Hematopoietic multipotent progenitor cell treated with erythropoietin and hydrocortisone succinate and interleukin-3 and kit ligand, for 4 days (in vitro differentiated cells): ENCODE data around the gene RRBP1.

Source experiments
- DNase-seq: peaks from one replicate; pipeline ENCODE4 v3.0.0-alpha.2; 2015

The RRBP1 gene

DNA sequence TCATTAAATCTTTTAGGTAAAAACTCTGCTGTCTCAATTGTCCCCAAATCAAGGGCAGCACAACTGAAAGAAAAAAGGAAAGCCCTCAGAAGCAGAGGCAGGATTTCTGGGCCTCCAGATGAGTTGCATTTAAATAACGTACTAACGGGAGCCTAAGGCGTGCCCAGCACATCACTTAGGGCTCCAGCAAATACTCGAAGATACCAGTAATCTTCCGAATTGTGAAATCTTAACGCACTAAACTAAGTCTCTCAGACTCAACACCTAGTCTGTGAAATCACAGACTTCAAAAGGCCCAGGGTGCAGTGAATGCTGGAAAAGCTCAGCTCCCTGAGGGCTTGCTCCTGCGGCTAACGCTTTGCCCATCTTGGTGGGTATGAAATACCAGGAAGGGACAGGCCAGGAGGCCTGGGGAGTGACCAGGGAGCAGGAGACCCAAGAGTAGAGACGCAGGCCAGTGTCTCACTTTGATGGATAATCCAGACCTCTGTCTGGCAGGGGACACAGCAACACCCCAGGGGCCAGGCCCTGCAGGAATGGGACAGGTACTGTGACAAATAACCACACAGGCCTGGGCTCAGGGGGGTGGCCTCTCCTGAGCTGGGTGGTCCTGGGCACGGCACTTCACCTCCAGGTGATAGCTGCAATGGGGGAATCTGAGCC, 36.4 kb downstream of the RRBP1 start:
- DNase-seq, result no peak

DNA sequence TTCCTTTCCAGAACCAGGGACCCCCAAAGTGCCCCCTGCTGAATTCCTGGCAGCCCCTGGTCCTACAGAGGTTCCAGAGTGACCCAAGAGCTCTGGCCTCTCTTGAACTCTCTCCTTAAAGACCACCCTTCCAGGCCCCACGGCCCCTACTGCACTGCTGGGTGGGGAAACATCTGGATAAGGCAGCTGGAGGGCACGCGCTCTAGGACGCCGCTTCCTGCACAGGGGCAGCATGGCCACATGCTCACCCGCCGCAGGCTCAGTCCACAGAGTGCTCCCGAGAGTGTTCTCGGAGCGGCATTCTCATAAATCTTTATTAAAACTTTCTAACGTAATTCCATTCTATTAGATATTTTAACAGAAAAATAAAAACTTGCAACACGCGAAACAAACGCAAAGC, 37.0 kb downstream of the RRBP1 start:
- no peak for DNase-seq

GRCh38 chr20:17644451-17644850, 37.6 kb downstream of the RRBP1 start:
- DNase-seq, result no peak

DNA sequence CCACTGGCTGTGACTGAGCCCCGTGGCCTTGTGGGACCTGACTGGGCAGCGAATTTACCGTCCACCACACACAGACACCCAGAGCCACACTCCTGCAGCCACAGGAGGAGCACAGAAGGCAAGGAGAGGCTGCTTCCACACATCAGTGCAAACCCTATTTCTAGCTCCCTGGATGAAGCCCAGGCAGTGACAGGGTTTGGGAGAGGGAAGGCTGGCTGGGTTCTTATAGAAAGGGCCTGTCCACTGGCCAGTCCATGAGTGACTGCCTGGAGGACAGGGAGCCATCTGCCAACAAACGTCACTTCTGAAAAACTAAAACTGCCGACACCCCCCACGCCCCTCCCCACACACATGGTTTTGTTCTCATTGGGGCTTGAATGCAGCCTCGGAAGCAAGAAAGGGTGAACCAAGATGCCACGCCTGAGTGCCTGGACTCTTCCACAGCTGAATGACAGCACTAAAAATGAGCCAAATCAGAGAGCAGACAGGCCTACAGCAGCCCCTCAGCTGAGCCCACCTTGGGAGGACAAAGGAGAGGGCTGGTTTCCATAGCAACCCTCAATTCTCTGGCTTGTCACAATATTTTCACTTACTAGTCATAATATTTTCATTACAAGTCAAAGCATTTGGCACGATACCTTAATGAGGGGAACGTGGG, 38.4 kb downstream of the RRBP1 start:
- no peak for DNase-seq

- DNase-seq, result no peak
These were observed 39.4 kb downstream of the RRBP1 start for GRCh38 chr20:17642404-17643269.

GRCh38 chr20:17641993-17642392, 40.0 kb downstream of the RRBP1 start:
- DNase-seq, result no peak

DNA sequence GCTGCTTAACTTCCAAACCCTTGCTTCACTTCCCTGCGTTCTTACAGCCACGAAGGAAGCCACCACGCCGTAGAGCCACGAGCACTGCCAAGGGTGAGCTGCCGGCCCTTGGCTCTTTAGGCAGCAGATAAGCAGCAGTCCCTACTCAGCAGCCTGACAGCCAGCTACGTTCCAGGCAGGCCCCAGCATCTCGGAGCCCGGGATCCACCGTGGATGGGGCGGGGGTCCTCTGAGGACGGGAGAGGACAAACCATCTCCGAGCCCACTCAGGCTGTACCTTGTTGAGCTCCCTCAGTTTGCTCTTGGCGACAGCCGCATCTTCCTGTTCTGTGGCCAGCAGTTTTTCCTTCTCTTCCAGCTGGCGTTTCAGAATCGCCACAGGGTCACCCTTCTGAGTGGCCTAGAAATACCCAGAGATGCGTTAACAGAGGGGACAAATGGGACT, 40.5 kb downstream of the RRBP1 start:
- no peak for DNase-seq

- no peak for DNase-seq
These were observed 41.1 kb downstream of the RRBP1 start for GRCh38 chr20:17640875-17641378.

DNA sequence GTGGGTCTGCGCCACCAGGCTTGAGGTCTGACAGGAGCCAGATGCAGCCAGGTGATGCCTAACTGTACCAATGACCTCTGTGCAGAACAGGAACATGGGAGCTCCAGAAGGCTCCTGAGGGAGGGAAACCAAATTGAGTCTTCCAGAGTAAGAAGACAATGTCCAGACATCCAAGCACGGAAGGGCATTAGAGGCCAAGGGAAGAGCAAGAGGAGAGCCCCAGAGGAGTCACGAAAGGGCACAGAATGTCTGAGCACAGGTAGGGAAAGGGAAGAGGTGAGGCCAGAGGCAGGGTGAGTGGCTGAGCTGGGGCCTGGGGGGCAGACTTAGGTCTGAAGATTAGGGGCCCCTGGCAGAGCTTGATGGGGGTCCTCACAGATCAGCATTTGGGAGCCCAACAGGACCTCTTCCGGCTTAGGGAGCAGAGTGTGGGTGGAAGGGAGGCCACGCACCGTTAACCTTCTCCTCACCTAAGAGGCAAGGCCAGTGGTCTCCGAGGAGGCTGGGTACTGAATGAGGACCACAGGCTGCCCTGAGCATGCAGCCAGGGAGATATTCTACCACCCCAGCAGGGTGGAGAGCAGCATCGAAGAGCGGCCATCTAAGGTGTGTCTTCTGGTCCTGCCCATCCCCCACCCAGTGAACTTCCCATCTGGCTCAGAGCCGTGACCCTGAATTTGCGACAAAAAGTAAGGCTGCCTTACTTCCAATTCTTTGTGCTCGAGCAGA, 41.7 kb downstream of the RRBP1 start:
- no peak for DNase-seq

GRCh38 chr20:17638835-17639407, 43.1 kb downstream of the RRBP1 start:
- no peak for DNase-seq

GRCh38 chr20:17637985-17638640, 43.9 kb downstream of the RRBP1 start:
- no peak for DNase-seq

DNA sequence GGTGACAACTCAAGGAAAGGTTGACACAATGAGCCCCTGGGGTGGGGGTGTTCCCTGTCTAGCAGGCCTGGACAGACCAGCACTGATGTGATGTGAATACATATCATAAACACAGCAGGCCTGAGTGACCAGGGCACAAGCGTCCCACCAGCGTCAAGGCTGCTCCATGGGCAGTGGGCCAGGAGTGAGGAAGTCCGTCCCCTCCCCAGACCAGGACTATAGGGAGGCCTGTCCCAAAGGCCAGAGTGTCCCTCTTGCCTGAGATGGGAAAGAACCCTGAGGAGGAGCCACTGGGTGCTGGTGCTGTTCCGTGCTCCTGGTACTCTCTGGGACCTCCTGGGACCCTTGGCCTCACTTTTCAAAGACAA, 44.6 kb downstream of the RRBP1 start:
- DNase-seq, result no peak

DNA sequence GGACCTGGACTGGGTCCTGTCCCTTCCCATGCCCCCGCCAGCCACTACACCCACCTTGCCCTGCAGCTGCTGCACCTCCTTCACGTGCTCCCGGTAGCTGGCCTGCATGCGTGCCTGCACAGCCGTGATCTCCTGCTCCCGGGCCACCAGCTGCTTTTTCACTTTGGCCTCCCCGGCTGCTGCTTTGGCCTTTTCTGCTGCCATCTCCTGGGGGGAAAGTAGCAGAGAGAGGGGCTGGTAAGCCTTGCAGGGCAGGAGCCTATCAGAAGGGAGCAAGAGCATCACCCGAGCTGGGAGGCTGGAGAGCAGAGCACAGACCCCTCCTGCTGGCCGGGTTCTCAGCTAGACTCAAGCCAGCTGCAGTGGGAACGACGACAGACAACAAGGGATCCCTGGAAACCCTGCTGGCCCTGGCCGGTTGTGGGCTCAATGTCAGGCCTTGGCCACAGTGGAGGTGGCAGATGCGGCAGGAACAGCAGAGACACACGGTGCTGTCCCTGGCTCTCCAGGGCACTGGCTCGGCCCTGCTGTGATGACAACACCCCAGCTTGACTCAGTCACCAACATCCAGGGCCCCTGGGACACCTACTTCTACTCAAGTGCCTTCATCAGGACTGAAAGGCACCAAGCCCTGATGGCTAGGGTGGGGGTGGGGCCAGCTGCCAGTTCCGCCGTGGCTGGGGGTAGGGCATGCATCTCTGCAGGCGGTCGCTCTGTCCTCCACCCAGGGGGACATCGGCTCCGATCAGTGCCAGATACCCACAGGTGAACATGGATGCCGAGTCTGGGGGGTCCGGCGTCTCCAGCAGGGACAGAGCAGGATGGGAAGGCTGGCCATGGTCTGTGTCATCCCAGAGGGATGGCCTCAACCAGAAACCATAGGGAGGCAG, 45.3 kb downstream of the RRBP1 start:
- no peak for DNase-seq

GRCh38 chr20:17635332-17636244, 46.5 kb downstream of the RRBP1 start:
- no peak for DNase-seq

GRCh38 chr20:17634661-17635331, 47.2 kb downstream of the RRBP1 start:
- peak; percentile 67 for DNase-seq

DNA sequence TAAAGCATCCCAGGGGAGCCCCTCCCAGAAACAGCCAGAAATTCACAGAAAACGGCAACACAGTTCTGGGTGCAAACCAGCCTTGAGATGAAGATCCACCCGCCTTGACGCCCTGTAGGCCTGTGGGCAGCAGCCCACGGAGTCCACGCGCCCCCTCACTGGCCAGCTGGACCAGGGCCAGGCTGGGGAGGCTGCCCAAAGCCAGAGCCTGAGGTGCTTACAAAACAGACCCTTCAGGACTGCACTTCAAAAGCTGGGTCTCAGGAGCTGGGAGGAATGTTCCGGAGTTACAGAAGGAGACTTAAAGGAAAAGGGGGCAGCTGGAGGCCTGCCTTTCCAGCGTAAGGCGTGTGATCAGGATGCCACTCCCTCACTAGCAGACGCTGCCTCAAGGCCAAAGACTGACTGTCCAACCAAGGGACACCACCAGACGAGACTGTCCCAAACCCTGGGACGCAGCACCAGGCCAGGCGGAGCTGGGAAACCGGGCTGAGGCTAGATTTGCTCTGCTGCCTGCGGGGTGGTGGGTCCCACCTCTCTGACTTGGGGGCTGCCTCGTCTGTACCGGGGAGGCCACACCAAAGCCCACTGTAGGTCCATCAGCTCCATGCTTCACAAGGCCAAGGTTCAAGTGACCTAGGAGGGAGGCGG, 48.1 kb downstream of the RRBP1 start:
- DNase-seq, result no peak

GRCh38 chr20:17633221-17633849, 48.7 kb downstream of the RRBP1 start:
- no peak for DNase-seq
